Endothelial cell of umbilical vein (primary cell): ENCODE data around the gene HHATL. TPM values are rescaled to one million over a fixed set of nuclear protein-coding genes. Genes with fewer than 3 reads are reported as not detected.

ENCODE experiments used
- BruUV-seq: library from RNA; stranded (reverse); fragments of 400-500 nt; replicated peaks from 2 replicates; lab custom pipeline; 2021; lab: Mats Ljungman, UMichigan
- CTCF ChIA-PET: fragments of 300-600, 350-600 bp; sonication (Branson Sonifier 250); formaldehyde crosslinking; loops from one replicate; lab custom pipeline; 2021; ENCODE audit warnings: antibody characterized with exemption, inconsistent platforms; lab: Charles Lee
- POLR2A ChIA-PET: fragments of 300-600, 350-600 bp; sonication (Branson Sonifier 250); formaldehyde crosslinking; loops from one replicate; lab custom pipeline; 2021; ENCODE audit warnings: antibody characterized with exemption, inconsistent platforms; lab: Charles Lee
- DNase-seq: peaks from one replicate; pipeline ENCODE4 v3.0.0-alpha.2; 2011; ENCODE audit warnings: low read depth, low spot score
- FAIRE-seq: peaks from 2 replicates; lab custom pipeline; 2011; peaks lifted over from hg19 to GRCh38; lab: Jason Lieb, UNC
- H2AFZ ChIP-seq: 2 replicates; pipeline ENCODE4 v1.6.0; 2012; ENCODE audit warnings: low read depth, low read length, control low read depth, inconsistent platforms
- H3K27ac ChIP-seq: 2 replicates; pipeline ENCODE4 v1.5.1; 2011; ENCODE audit warnings: low read depth, mild to moderate bottlenecking, control low read depth, low read length, moderate library complexity; ENCODE audit not compliant: insufficient read depth
- H3K27me3 ChIP-seq, 2 experiments: 2 replicates each; pipeline versions ENCODE4 v1.6.0 to v1.6.1; 2011; ENCODE audit warnings: low read length in 2 of 2, mixed read lengths in 1 of 2; ENCODE audit not compliant: control insufficient read depth in 2 of 2, insufficient read depth in 2 of 2
- H3K36me3 ChIP-seq, 2 experiments: 2 replicates in 1 of 2; 3 replicates in 1 of 2; pipeline ENCODE4 v1.5.1; 2011; ENCODE audit warnings: low read length in 2 of 2, mild to moderate bottlenecking in 1 of 2, moderate library complexity in 1 of 2; ENCODE audit not compliant: control insufficient read depth in 2 of 2, insufficient read depth in 2 of 2; ENCODE audit errors: extremely low read depth in 1 of 2
- H3K4me1 ChIP-seq: 3 replicates; pipeline ENCODE4 v1.5.1; 2011; ENCODE audit warnings: mild to moderate bottlenecking, low read length; ENCODE audit not compliant: control insufficient read depth, insufficient read depth; ENCODE audit errors: extremely low read depth
- H3K4me2 ChIP-seq: 2 replicates; pipeline ENCODE4 v1.6.1; 2011; ENCODE audit warnings: low read length, control low read depth, mixed read lengths; ENCODE audit not compliant: insufficient read depth
- H3K4me3 ChIP-seq, 3 experiments: fragments of 200-600 bp in 1 of 3; sonication (generic), shearing (Covaris generic) in 1 of 3; replicated peaks in 1 of 3; 2 replicates each; pipeline ENCODE4 v1.5.1; 2011 to 2016; ENCODE audit warnings: control low read depth in 3 of 3, low read length in 3 of 3, mild to moderate bottlenecking in 2 of 3, inconsistent platforms in 1 of 3, low read depth in 1 of 3, moderate library complexity in 1 of 3; ENCODE audit not compliant: insufficient read depth in 1 of 3
- H3K79me2 ChIP-seq: 2 replicates; pipeline ENCODE4 v1.6.0; 2012; ENCODE audit warnings: low read length, inconsistent platforms; ENCODE audit not compliant: control insufficient read depth, insufficient read depth
- H3K9ac ChIP-seq: replicated peaks from 2 replicates; pipeline ENCODE3; 2011; ENCODE audit warnings: low read length, control low read depth; ENCODE audit not compliant: insufficient read depth; ENCODE audit errors: extremely low read depth
- H3K9me1 ChIP-seq: replicated peaks from 3 replicates; pipeline ENCODE4 v1.6.0; 2011; ENCODE audit warnings: mild to moderate bottlenecking, low read length; ENCODE audit not compliant: control insufficient read depth, insufficient read depth; ENCODE audit errors: extremely low read depth
- H3K9me3 ChIP-seq: replicated peaks from 2 replicates; pipeline ENCODE4 v1.5.1; 2012; ENCODE audit warnings: low read length, inconsistent platforms; ENCODE audit not compliant: control insufficient read depth, insufficient read depth
- H4K20me1 ChIP-seq: replicated peaks from 2 replicates; pipeline ENCODE3; 2011; ENCODE audit warnings: mild to moderate bottlenecking, low read length; ENCODE audit not compliant: control insufficient read depth, insufficient read depth; ENCODE audit errors: extremely low read depth
- CTCF ChIP-seq, 2 donors: IDR thresholded peaks; 1 replicate in 1 of 2; 2 replicates in 1 of 2; pipeline ENCODE4 v1.5.1; 2011; ENCODE audit warnings: low read length in 2 of 2, mild to moderate bottlenecking in 2 of 2, moderate library complexity in 2 of 2, control low read depth in 1 of 2, inconsistent platforms in 1 of 2, low read depth in 1 of 2; ENCODE audit not compliant: insufficient read depth in 1 of 2; ENCODE audit errors: extremely low read depth in 1 of 2
- EZH2 ChIP-seq: IDR thresholded peaks from 2 replicates; pipeline ENCODE4 v1.6.1; 2012; ENCODE audit warnings: borderline replicate concordance, low read depth, mild to moderate bottlenecking, moderate library complexity, low read length, inconsistent platforms; ENCODE audit not compliant: severe bottlenecking
- FOS ChIP-seq: IDR thresholded peaks from 2 replicates; pipeline ENCODE4 v1.6.1; 2011; ENCODE audit warnings: mild to moderate bottlenecking, low read length, moderate library complexity, borderline replicate concordance; ENCODE audit not compliant: insufficient read depth
- GATA2 ChIP-seq: IDR thresholded peaks from 2 replicates; pipeline ENCODE4 v1.7.0; 2011; ENCODE audit warnings: low read depth, mild to moderate bottlenecking, moderate library complexity, mixed read lengths, low read length; ENCODE audit not compliant: insufficient read length, insufficient read depth
- JUN ChIP-seq: IDR thresholded peaks from 2 replicates; pipeline ENCODE4 v1.6.1; 2011; ENCODE audit warnings: borderline replicate concordance, low read depth; ENCODE audit not compliant: insufficient read length, insufficient read depth
- MAX ChIP-seq: IDR thresholded peaks from 2 replicates; pipeline ENCODE4 v1.6.1; 2011; ENCODE audit not compliant: insufficient read depth, insufficient read length
- MYC ChIP-seq: IDR thresholded peaks from one replicate; pipeline ENCODE4 v1.6.1; 2011; ENCODE audit warnings: mild to moderate bottlenecking, low read depth, low read length
- POLR2A ChIP-seq: IDR thresholded peaks from 2 replicates; pipeline ENCODE4 v1.6.1; 2012; ENCODE audit warnings: low read depth, mild to moderate bottlenecking, control low read depth, low read length
- POLR2AphosphoS5 ChIP-seq: IDR thresholded peaks from 2 replicates; pipeline ENCODE4 v1.6.1; 2012; ENCODE audit warnings: low read depth, mild to moderate bottlenecking, control low read depth, low read length, moderate library complexity; ENCODE audit not compliant: insufficient read depth
- dilution Hi-C: fragments of 300-500 bp; cut with MboI; formaldehyde crosslinking; loops from one replicate; pipeline ENCODE4 v1.15.0; 2019; ENCODE audit warnings: low sequenced_read_pairs; ENCODE audit not compliant: extremely low pct_ligation_motif_present
- intact Hi-C: fragments of 100-400 bp; cut with micrococcal nuclease; formaldehyde crosslinking; loops from one replicate; pipeline ENCODE4 v1.10.0; 2022
- polyA plus RNA-seq, 4 experiments: library from polyadenylated mRNA; depleted of rRNA in 3 of 4; stranded (reverse) in 3 of 4; unstranded in 1 of 4; fragments of >200 nt; gene quantifications; 2 replicates each; pipeline versions ENCODE4 v1.2.1 to v1.2.3, GENCODE V29; 2011 to 2012; ENCODE audit warnings: missing spikeins in 1 of 4
- total RNA-seq: library from RNA; stranded (reverse); gene quantifications from 2 replicates; pipeline ENCODE4 v1.2.3, GENCODE V29; 2021

HHATL gene
- total and polyA plus RNA-seq, 2 donors (not counting 3 experiments of a cell fraction or from before 2014, with no cell fraction given) = not detected

GRCh38 chr3:42749025-42749752 is 46.6 kb upstream of the HHATL start:
- Histone ChIP-seq H3K27me3 (no peaks in the 10 kb centered on the region), H3K4me3 (no peak overlapping the region), H4K20me1 (no peaks in the 10 kb centered on the region), H3K9me1 (no peaks in the 10 kb centered on the region), H3K4me1 (no peaks in the 10 kb centered on the region), H3K79me2 (no peaks in the 10 kb centered on the region), H2AFZ (no peak overlapping the region), H3K36me3 (no peaks in the 10 kb centered on the region), H3K27ac (no peak overlapping the region), H3K9ac (no peak overlapping the region), H3K9me3 (no peaks in the 10 kb centered on the region), H3K4me2 (no peak overlapping the region)
- no TSS peak for BruUV-seq
- POLR2A ChIA-PET = no interaction called here
- FAIRE-seq (no peak), DNase-seq (no peak)
- TF ChIP-seq JUN (no peak), GATA2 (no peak), FOS (no peak)
- CTCF ChIA-PET = interaction anchor here (1.0 to 1.6 kb wide), 2 partner anchors 9 kb away, joined by 3 to 4 read pairs; no protein-coding TSS in a partner anchor
- intact Hi-C loops = no loop called here
- dilution Hi-C loops = no loop called here

- no peaks in the 10 kb centered on the region for H4K20me1 ChIP-seq
- TF ChIP-seq CTCF (IDR thresholded peaks at IDR 0.05; ENCODE audit: extremely low read depth in 1 of 2, insufficient read depth in 1 of 2, low read depth in 1 of 2, low read length in 2 of 2) (no peak), GATA2 (no peak), POLR2AphosphoS5 (no peak), FOS (no peak), EZH2 (no peak), MYC (no peak), POLR2A (no peak), MAX (no peak), JUN (no peak)
- no peak overlapping the region for H3K4me2 ChIP-seq
- no TSS peak for BruUV-seq
- no peak overlapping the region for H3K27ac ChIP-seq
- H3K27me3 ChIP-seq = no peaks in the 10 kb centered on the region
- ChIA-PET POLR2A (no interaction called here), CTCF (interaction anchor here (6.9 kb wide), 1 partner anchor 8 kb away, joined by 61 read pairs; no protein-coding TSS in a partner anchor)
- intact Hi-C loops = no loop called here
- no peak overlapping the region for H3K9ac ChIP-seq
- no peaks in the 10 kb centered on the region for H3K36me3 ChIP-seq
- no peaks in the 10 kb centered on the region for H3K4me1 ChIP-seq
- no peak overlapping the region for H2AFZ ChIP-seq
- FAIRE-seq = no peak
- dilution Hi-C loops = no loop called here
- H3K4me3 ChIP-seq = no peak overlapping the region
- no peaks in the 10 kb centered on the region for H3K79me2 ChIP-seq
- H3K9me1 ChIP-seq = no peaks in the 10 kb centered on the region
- no peak for DNase-seq
- no peaks in the 10 kb centered on the region for H3K9me3 ChIP-seq
Measured at GRCh38 chr3:42747581-42747980, 45.0 kb upstream of the HHATL start.
